Fibroblast of lung (primary cell): ENCODE data around the gene UBE2Q2. TPM values are rescaled to one million over a fixed set of nuclear protein-coding genes. Genes with fewer than 3 reads are reported as not detected.
A peak's percentile ranks its signal among the peaks of the same experiment; 100 is the strongest.

Experiments used
- DNase-seq, 2 donors: peaks; one replicate each; pipeline versions ENCODE4 v3.0.0 to v3.0.0-alpha.2; 2010; ENCODE audit warnings: low read depth in 2 of 2
- H2AFZ ChIP-seq: 2 replicates; pipeline ENCODE4 v1.5.1; 2012; ENCODE audit warnings: low read length, control low read depth, inconsistent platforms
- H3K27ac ChIP-seq: 2 replicates; pipeline ENCODE4 v1.5.1; 2011; ENCODE audit warnings: low read length, control low read depth; ENCODE audit not compliant: insufficient read depth
- H3K27me3 ChIP-seq: 2 replicates; pipeline ENCODE4 v1.5.1; 2011; ENCODE audit warnings: mild to moderate bottlenecking, low read length; ENCODE audit not compliant: control insufficient read depth, insufficient read depth
- H3K36me3 ChIP-seq: 2 replicates; pipeline ENCODE4 v1.5.1; 2011; ENCODE audit warnings: low read length; ENCODE audit not compliant: control insufficient read depth, insufficient read depth
- H3K4me1 ChIP-seq: 2 replicates; pipeline ENCODE4 v1.5.1; 2011; ENCODE audit warnings: low read length; ENCODE audit not compliant: control insufficient read depth, insufficient read depth; ENCODE audit errors: extremely low read depth
- H3K4me2 ChIP-seq: 2 replicates; pipeline ENCODE4 v1.5.1; 2011; ENCODE audit warnings: low read length, control low read depth; ENCODE audit not compliant: insufficient read depth; ENCODE audit errors: extremely low read depth
- H3K4me3 ChIP-seq, 4 experiments: fragments of 200-600 bp in 1 of 4; sonication (generic) in 1 of 4; replicated peaks in 1 of 4; 2 replicates each; pipeline ENCODE4 v1.5.1; 2011 to 2016; ENCODE audit warnings: low read length in 4 of 4, low read depth in 3 of 4, mild to moderate bottlenecking in 3 of 4, control low read depth in 2 of 4, inconsistent platforms in 1 of 4, mixed read lengths in 1 of 4; ENCODE audit not compliant: insufficient read depth in 1 of 4; ENCODE audit errors: control extremely low read depth in 1 of 4
- H3K79me2 ChIP-seq: 2 replicates; pipeline ENCODE4 v1.5.1; 2012; ENCODE audit warnings: mild to moderate bottlenecking, low read length, inconsistent platforms; ENCODE audit not compliant: control insufficient read depth, insufficient read depth
- H3K9ac ChIP-seq: 2 replicates; pipeline ENCODE4 v1.5.1; 2011; ENCODE audit warnings: mild to moderate bottlenecking, low read length, control low read depth; ENCODE audit not compliant: insufficient read depth
- H3K9me3 ChIP-seq: 2 replicates; pipeline ENCODE4 v1.5.1; 2012; ENCODE audit warnings: low read depth, low read length; ENCODE audit not compliant: control insufficient read depth, insufficient read depth
- H4K20me1 ChIP-seq: 2 replicates; pipeline ENCODE4 v1.5.1; 2011; ENCODE audit warnings: low read length; ENCODE audit not compliant: control insufficient read depth, insufficient read depth; ENCODE audit errors: extremely low read depth
- CTCF ChIP-seq, 2 donors: IDR thresholded peaks in 1 of 2; conservative IDR thresholded peaks in 1 of 2; 1 replicate in 1 of 2; 2 replicates in 1 of 2; pipeline ENCODE4 v1.5.1; 2011 to 2012; ENCODE audit warnings: low read length in 2 of 2, control low read depth in 1 of 2, inconsistent platforms in 1 of 2, low read depth in 1 of 2, mild to moderate bottlenecking in 1 of 2
- EZH2 ChIP-seq: IDR thresholded peaks from 2 replicates; pipeline ENCODE4 v1.5.1; 2012; ENCODE audit warnings: low read length, control low read depth, mild to moderate bottlenecking; ENCODE audit errors: missing control alignments
- polyA plus RNA-seq, 2 donors: library from polyadenylated mRNA; depleted of rRNA in 1 of 2; stranded (reverse) in 1 of 2; unstranded in 1 of 2; fragments of >200 nt; gene quantifications; 2 replicates each; pipeline ENCODE4 v1.2.1, GENCODE V29; 2011 to 2012; ENCODE audit warnings: missing spikeins in 1 of 2
- total RNA-seq: library from RNA; depleted of rRNA; stranded (reverse); fragments of >200 nt; gene quantifications from 2 replicates; pipeline ENCODE4 v1.2.1, GENCODE V29; 2014

UBE2Q2 gene
- total and polyA plus RNA-seq, 2 donors (not counting 1 experiment from before 2014, with no cell fraction given): 55.7 to 62.6 TPM

DNA sequence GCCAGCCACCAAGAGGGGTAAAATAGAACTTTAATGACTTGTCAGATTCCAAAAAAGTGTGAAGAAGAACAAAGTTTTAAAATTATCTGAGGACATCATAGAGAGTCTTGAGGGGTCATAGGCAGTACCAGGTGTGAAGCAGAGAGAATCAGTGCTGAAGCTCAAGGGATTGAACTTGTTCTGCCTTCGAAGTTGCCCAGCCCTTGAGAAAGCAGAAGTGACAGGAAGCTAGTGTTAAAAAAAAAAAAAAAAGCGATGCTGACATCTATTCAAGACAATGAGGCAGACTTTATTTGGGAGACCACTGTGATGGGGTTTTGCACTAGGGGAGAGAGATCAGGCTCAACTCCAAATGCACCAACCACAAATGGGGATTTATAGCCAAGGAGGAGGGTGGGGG lies 82.2 kb downstream of the UBE2Q2 start:
- H3K9me3 ChIP-seq: no peaks in the 10 kb centered on the region
- no peak for DNase-seq
- peaks cover 7% of the 10 kb centered on the region for H3K4me1 ChIP-seq
- no peak overlapping the region for H3K9ac ChIP-seq
- no peak overlapping the region for H2AFZ ChIP-seq
- H4K20me1 ChIP-seq: no peaks in the 10 kb centered on the region
- no peak overlapping the region for H3K4me2 ChIP-seq
- peaks cover 6% of the 10 kb centered on the region for H3K36me3 ChIP-seq
- peaks cover 12% of the 10 kb centered on the region for H3K79me2 ChIP-seq
- no peak for TF ChIP-seq EZH2
- no peak for TF ChIP-seq CTCF (conservative IDR thresholded peaks at IDR 0.05 in 1 of 2, IDR thresholded peaks at IDR 0.05 in 1 of 2; ENCODE audit: low read depth in 1 of 2, low read length in 2 of 2)
- H3K27me3 ChIP-seq: no peaks in the 10 kb centered on the region
- H3K27ac ChIP-seq: no peak overlapping the region
- no peak overlapping the region for H3K4me3 ChIP-seq

DNA sequence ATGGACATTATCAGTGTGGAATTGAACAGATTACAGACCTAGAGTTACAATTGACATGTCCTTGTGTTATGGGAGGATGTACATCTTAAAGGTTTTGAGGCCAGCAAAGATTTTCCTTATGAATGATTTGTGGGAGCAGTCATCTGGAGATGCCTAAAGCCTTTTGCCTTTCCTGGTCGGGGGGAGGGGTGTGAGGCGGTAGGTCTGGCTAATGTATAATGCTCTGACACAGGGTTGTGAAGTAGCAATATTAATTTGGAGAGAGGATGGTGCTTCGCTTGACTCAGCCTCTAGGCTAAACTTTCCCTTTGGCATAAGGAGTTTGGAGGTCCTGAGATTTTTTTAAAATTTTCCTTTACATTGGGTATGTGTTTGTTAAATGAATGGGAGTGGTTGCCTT lies 83.7 kb downstream of the UBE2Q2 start:
- H3K9ac ChIP-seq: no peak overlapping the region
- peaks cover 6% of the 10 kb centered on the region for H3K36me3 ChIP-seq
- no peak overlapping the region for H3K4me3 ChIP-seq
- H3K27me3 ChIP-seq: no peaks in the 10 kb centered on the region
- H3K9me3 ChIP-seq: no peaks in the 10 kb centered on the region
- no peak for DNase-seq
- H2AFZ ChIP-seq: no peak overlapping the region
- no peaks in the 10 kb centered on the region for H4K20me1 ChIP-seq
- H3K4me1 ChIP-seq: peaks cover 6% of the 10 kb centered on the region
- TF ChIP-seq CTCF (conservative IDR thresholded peaks at IDR 0.05 in 1 of 2, IDR thresholded peaks at IDR 0.05 in 1 of 2; ENCODE audit: low read depth in 1 of 2, low read length in 2 of 2): no peak
- TF ChIP-seq EZH2: no peak
- H3K27ac ChIP-seq: no peak overlapping the region
- H3K4me2 ChIP-seq: no peak overlapping the region
- H3K79me2 ChIP-seq: peaks cover 12% of the 10 kb centered on the region

DNA sequence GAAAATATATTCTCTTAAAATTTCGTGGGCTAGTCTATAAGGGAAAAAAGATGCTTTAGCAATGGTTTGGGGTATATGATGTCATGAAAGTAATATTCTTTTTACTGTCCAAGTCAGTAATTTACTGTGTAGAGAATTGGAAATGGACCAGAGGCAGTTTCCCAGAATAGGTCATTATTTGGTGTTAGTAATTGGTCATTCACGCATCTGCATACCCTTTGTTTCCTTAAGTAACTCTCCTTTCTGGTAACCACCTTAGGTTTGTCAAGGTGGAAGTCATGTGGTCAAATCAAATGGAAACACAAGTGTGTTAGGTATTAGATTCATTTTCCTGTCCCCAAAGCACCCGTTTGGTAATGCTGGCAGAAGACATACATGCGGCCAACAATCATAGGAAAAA lies 84.4 kb downstream of the UBE2Q2 start:
- no peak overlapping the region for H3K4me2 ChIP-seq
- H3K4me3 ChIP-seq: no peak overlapping the region
- no peak overlapping the region for H2AFZ ChIP-seq
- no peak for TF ChIP-seq EZH2
- peak in 1 of 2 donors; percentile 5 for TF ChIP-seq CTCF (conservative IDR thresholded peaks at IDR 0.05 in 1 of 2, IDR thresholded peaks at IDR 0.05 in 1 of 2; ENCODE audit: low read depth in 1 of 2, low read length in 2 of 2)
- H3K27ac ChIP-seq: no peak overlapping the region
- H3K9ac ChIP-seq: no peak overlapping the region
- H3K36me3 ChIP-seq: peaks cover 6% of the 10 kb centered on the region
- peaks cover 12% of the 10 kb centered on the region for H3K79me2 ChIP-seq
- H3K27me3 ChIP-seq: no peaks in the 10 kb centered on the region
- H3K9me3 ChIP-seq: no peaks in the 10 kb centered on the region
- peaks cover 2% of the 10 kb centered on the region for H3K4me1 ChIP-seq
- H4K20me1 ChIP-seq: no peaks in the 10 kb centered on the region
- DNase-seq: peak in 1 of 2 donors; percentile 70
